ENCODE measurements around the gene REV3L. TPM values are rescaled to one million over a fixed set of nuclear protein-coding genes. Genes with fewer than 3 reads are reported as not detected.

The REV3L gene
- total RNA-seq, 1 experiment from 2014 or later, result 5.3 TPM

- H3K4me3 Mint-ChIP-seq, result no peak overlapping the region
- Histone ChIP-seq H3K4ac (ENCODE audit: low read depth, low read length) (no peak overlapping the region), H2BK15ac (ENCODE audit: low read depth, low read length) (no peak overlapping the region), H4K5ac (ENCODE audit: insufficient read length, low read depth, low read length) (no peak overlapping the region), H3K27me3 (ENCODE audit: insufficient read depth, low read length) (no peaks in the 10 kb centered on the region), H2AFZ (ENCODE audit: low read length) (no peak overlapping the region), H3K79me1 (ENCODE audit: insufficient read depth, low read depth, low read length, poor library complexity, severe bottlenecking) (no peaks in the 10 kb centered on the region), H4K20me1 (ENCODE audit: control insufficient read depth, insufficient read depth, insufficient read length) (no peaks in the 10 kb centered on the region), H2AK5ac (ENCODE audit: insufficient read length, low read length) (no peak overlapping the region), H3K9me3 (ENCODE audit: control insufficient read depth, low read depth, low read length) (no peaks in the 10 kb centered on the region), H3K18ac (ENCODE audit: insufficient read length, low read depth, low read length) (no peak overlapping the region), H2BK5ac (ENCODE audit: insufficient read length, low read length) (no peak overlapping the region), H3K27ac (ENCODE audit: insufficient read length, low read depth, low read length) (no peak overlapping the region), H3T11ph (ENCODE audit: low read length) (no peak overlapping the region), H3K79me2 (ENCODE audit: insufficient read depth, low read length) (no peaks in the 10 kb centered on the region), H4K8ac (replicated peaks; ENCODE audit: insufficient read length, low read depth, low read length) (no peak overlapping the region), H3K14ac (ENCODE audit: insufficient read depth, low read length) (no peak overlapping the region), H3K9ac (ENCODE audit: extremely low read depth, insufficient read length, low read length) (no peak overlapping the region), H3K23me2 (ENCODE audit: insufficient read length, low read depth, low read length, poor library complexity, severe bottlenecking) (no peaks in the 10 kb centered on the region), H2BK12ac (ENCODE audit: insufficient read length, low read depth, low read length) (no peak overlapping the region), H4K91ac (ENCODE audit: insufficient read length, low read depth, low read length) (no peak overlapping the region), H2BK120ac (ENCODE audit: low read depth, low read length, poor library complexity, severe bottlenecking) (no peak overlapping the region), H3K4me1 (ENCODE audit: insufficient read depth, low read length) (no peaks in the 10 kb centered on the region), H3K23ac (ENCODE audit: insufficient read length, low read depth, low read length) (no peak overlapping the region), H3K56ac (ENCODE audit: insufficient read length, low read depth, low read length) (no peak overlapping the region), H3K4me2 (ENCODE audit: insufficient read depth, insufficient read length, low read length) (no peak overlapping the region), H2BK20ac (ENCODE audit: low read depth, low read length, poor library complexity, severe bottlenecking) (no peak overlapping the region)
- no peak for TF ChIP-seq CTCF (conservative IDR thresholded peaks at IDR 0.05)
- no peaks in the 10 kb centered on the region; the same call in 1 of the 2 replicates for H3K27me3 Mint-ChIP-seq (ENCODE audit: low read depth)
- peaks cover 4 to 11% of the 10 kb centered on the region in 2 experiments for H3K4me1 Mint-ChIP-seq
- no peak for DNase-seq
- WGBS (ENCODE audit: extremely low coverage, insufficient read length, low lambda C conversion rate), result no CpG with 5 or more reads among the region's 11 CpGs
- H3K27ac Mint-ChIP-seq, result no peak overlapping the region
- H3K36me3 Mint-ChIP-seq (ENCODE audit: insufficient read depth in 1 of 3, low read depth in 3 of 3), result peaks cover 0 to 13% (median 0%) of the 10 kb centered on the region in 3 experiments; a peak in 4 of 7 replicates
- H3K9me3 Mint-ChIP-seq, result peaks cover 0 to 8% of the 10 kb centered on the region in 2 experiments; a peak in 3 of 5 replicates
Measured at GRCh38 chr6:111430605-111431376, 52.2 kb downstream of the REV3L start.

Data from H9 (cell line).